ENCODE data around the gene GSTO1. TPM values are rescaled to one million over a fixed set of nuclear protein-coding genes. Genes with fewer than 3 reads are reported as not detected.

The GSTO1 gene
- polyA plus RNA-seq, 1 donor (not counting 4 experiments of a cell fraction or from before 2014, with no cell fraction given): 338 TPM

GRCh38 chr10:104255311-104255981 is 754 bp downstream of the GSTO1 start:
- DNase-seq (ENCODE audit: low read depth, low spot score): no peak
- Histone ChIP-seq H3K36me3 (ENCODE audit: control insufficient read depth in 2 of 2, extremely low read depth in 1 of 2, insufficient read depth in 2 of 2, low read length in 2 of 2) (peaks cover 3 to 15% of the 10 kb centered on the region in 2 experiments), H3K4me1 (ENCODE audit: control insufficient read depth, extremely low read depth, insufficient read depth, low read length) (peaks cover 53% of the 10 kb centered on the region), H3K9me3 (ENCODE audit: control insufficient read depth, low read depth, low read length) (no peaks in the 10 kb centered on the region), H3K9me1 (ENCODE audit: control insufficient read depth, extremely low read depth, insufficient read depth, low read length) (peaks cover 3% of the 10 kb centered on the region), H4K20me1 (ENCODE audit: control insufficient read depth, extremely low read depth, insufficient read depth, low read length) (no peaks in the 10 kb centered on the region), H3K27ac (ENCODE audit: control insufficient read depth, insufficient read depth, low read length) (peak overlapping the region; percentile 82), H3K27me3 (ENCODE audit: control insufficient read depth, extremely low read depth, insufficient read depth, low read length) (no peaks in the 10 kb centered on the region), H3K4me3 (ENCODE audit: control insufficient read depth in 2 of 3, extremely low read depth in 1 of 3, insufficient read depth in 2 of 3, low read depth in 1 of 3, low read length in 3 of 3) (peak overlapping the region; percentile 86 to 88 (median 86)), H3K9ac (ENCODE audit: control insufficient read depth, extremely low read depth, insufficient read depth, low read length) (peak overlapping the region; percentile 86), H3K4me2 (ENCODE audit: control insufficient read depth, extremely low read depth, insufficient read depth, low read depth, low read length) (peak overlapping the region; percentile 92), H3K79me2 (ENCODE audit: control insufficient read depth, insufficient read depth, low read length) (peaks cover 36% of the 10 kb centered on the region), H2AFZ (ENCODE audit: control insufficient read depth, low read length) (peak overlapping the region; percentile 97)
- TF ChIP-seq EZH2 (IDR thresholded peaks at IDR 0.05; ENCODE audit: low read length) (no peak), CTCF (optimal IDR thresholded peaks at IDR 0.05 in 1 of 3, IDR thresholded peaks at IDR 0.05 in 1 of 3, conservative IDR thresholded peaks at IDR 0.05 in 1 of 3; ENCODE audit: extremely low read depth in 1 of 3, insufficient read depth in 2 of 3, low read length in 3 of 3) (no peak)
- FAIRE-seq: peak; percentile 73
- dilution Hi-C loops (cut with MboI; ENCODE audit: extremely low pct_ligation_motif_present, low sequenced_read_pairs): no loop called here

- no peak for TF ChIP-seq EZH2 (IDR thresholded peaks at IDR 0.05; ENCODE audit: low read length)
- no peak for TF ChIP-seq CTCF (optimal IDR thresholded peaks at IDR 0.05 in 1 of 3, IDR thresholded peaks at IDR 0.05 in 1 of 3, conservative IDR thresholded peaks at IDR 0.05 in 1 of 3; ENCODE audit: extremely low read depth in 1 of 3, insufficient read depth in 2 of 3, low read length in 3 of 3)
- H4K20me1 ChIP-seq (ENCODE audit: control insufficient read depth, extremely low read depth, insufficient read depth, low read length): no peaks in the 10 kb centered on the region
- DNase-seq (ENCODE audit: low read depth, low spot score): no peak
- dilution Hi-C loops (cut with MboI; ENCODE audit: extremely low pct_ligation_motif_present, low sequenced_read_pairs): no loop called here
- H3K4me3 ChIP-seq (ENCODE audit: control insufficient read depth in 2 of 3, extremely low read depth in 1 of 3, insufficient read depth in 2 of 3, low read depth in 1 of 3, low read length in 3 of 3): peak overlapping the region; percentile 86 to 88 (median 86)
- peaks cover 5 to 18% of the 10 kb centered on the region in 2 experiments for H3K36me3 ChIP-seq (ENCODE audit: control insufficient read depth in 2 of 2, extremely low read depth in 1 of 2, insufficient read depth in 2 of 2, low read length in 2 of 2)
- H3K9me3 ChIP-seq (ENCODE audit: control insufficient read depth, low read depth, low read length): no peaks in the 10 kb centered on the region
- H3K4me2 ChIP-seq (ENCODE audit: control insufficient read depth, extremely low read depth, insufficient read depth, low read depth, low read length): peak overlapping the region; percentile 92
- no peak overlapping the region for H2AFZ ChIP-seq (ENCODE audit: control insufficient read depth, low read length)
- H3K27me3 ChIP-seq (ENCODE audit: control insufficient read depth, extremely low read depth, insufficient read depth, low read length): no peaks in the 10 kb centered on the region
- FAIRE-seq: no peak
- peak overlapping the region; percentile 82 for H3K27ac ChIP-seq (ENCODE audit: control insufficient read depth, insufficient read depth, low read length)
- H3K79me2 ChIP-seq (ENCODE audit: control insufficient read depth, insufficient read depth, low read length): peaks cover 36% of the 10 kb centered on the region
- H3K9ac ChIP-seq (ENCODE audit: control insufficient read depth, extremely low read depth, insufficient read depth, low read length): peak overlapping the region; percentile 86
- H3K4me1 ChIP-seq (ENCODE audit: control insufficient read depth, extremely low read depth, insufficient read depth, low read length): peaks cover 62% of the 10 kb centered on the region
- peaks cover 3% of the 10 kb centered on the region for H3K9me1 ChIP-seq (ENCODE audit: control insufficient read depth, extremely low read depth, insufficient read depth, low read length)
Observed at GRCh38 chr10:104256335-104256961, 1.8 kb downstream of the GSTO1 start.
